Sigmoid colon (tissue), 7 donors: Measurements from ENCODE around the gene LEKR1. TPM values are rescaled to one million over a fixed set of nuclear protein-coding genes. Genes with fewer than 3 reads are reported as not detected.

ENCODE experiments used
- DNase-seq: peaks from one replicate; pipeline ENCODE4 v3.0.0-alpha.2; 2019
- H3K27ac ChIP-seq, 4 donors: fragments of 200-600 bp; sonication (generic); one replicate each; pipeline ENCODE4 v1.5.1; 2016 to 2019; ENCODE audit warnings: mild to moderate bottlenecking in 1 of 4
- H3K27me3 ChIP-seq, 3 donors: fragments of 200-600 bp; sonication (generic); one replicate each; pipeline ENCODE4 v1.5.1; 2019; ENCODE audit warnings: mild to moderate bottlenecking in 1 of 3
- H3K36me3 ChIP-seq, 4 donors: fragments of 200-600 bp; sonication (generic); one replicate each; pipeline ENCODE4 v1.5.1; 2016 to 2019
- H3K4me1 ChIP-seq, 4 donors: fragments of 200-600 bp; sonication (generic); one replicate each; pipeline ENCODE4 v1.5.1; 2017 to 2019
- H3K4me3 ChIP-seq, 4 donors: fragments of 200-600 bp; sonication (generic); one replicate each; pipeline ENCODE4 v1.5.1; 2017 to 2019; ENCODE audit warnings: mild to moderate bottlenecking in 2 of 4, moderate library complexity in 1 of 4
- H3K9me3 ChIP-seq, 4 donors: fragments of 200-600 bp in 3 of 4; sonication (generic) in 3 of 4; one replicate each; pipeline versions ENCODE4 v1.5.1 to v1.6.1; 2013 to 2019
- EP300 ChIP-seq, 4 donors: sonication (generic); formaldehyde crosslinking; IDR thresholded peaks; one replicate each; pipeline ENCODE4 v1.6.1; 2017; ENCODE audit warnings: antibody characterized with exemption in 4 of 4
- POLR2A ChIP-seq, 2 donors: fragments of 450-650 bp; IDR thresholded peaks; one replicate each; pipeline ENCODE4 v1.6.1; 2016; ENCODE audit warnings: antibody characterized with exemption in 2 of 2, mild to moderate bottlenecking in 2 of 2, moderate library complexity in 2 of 2
- POLR2AphosphoS5 ChIP-seq, 4 donors: sonication (generic); formaldehyde crosslinking; IDR thresholded peaks; one replicate each; pipeline ENCODE4 v1.6.1; 2017; ENCODE audit warnings: antibody characterized with exemption in 4 of 4
- WGBS, 2 donors: extraction: QIAGEN DNeasy Blood & Tissue Kit; methylation state at CpG; one replicate each; pipeline ENCODE4 v1.1.7; 2013; 5-methylcytosine and 5-hydroxymethylcytosine counted together
- intact Hi-C: fragments of 100-400 bp; cut with DNase I; formaldehyde crosslinking; loops from one replicate; pipeline ENCODE4 v1.15.1; 2023
- polyA plus RNA-seq, 3 donors: library from polyadenylated mRNA; stranded (reverse); fragments of 200-250 nt; gene quantifications; one replicate each; pipeline ENCODE4 v1.2.3, GENCODE V29; 2013
- total RNA-seq, 4 donors: library from RNA; depleted of rRNA; stranded (reverse); fragments of >200 nt; gene quantifications; one replicate each; pipeline ENCODE4 v1.1.0, GENCODE V29; 2016
- TF ChIP-seq, protein P1 (sequence below), 4 experiments: fragments of 450-650 bp in 3 of 4; fragments of 200-600 bp in 1 of 4; IDR thresholded peaks; one replicate each; pipeline ENCODE4 v1.5.1; 2016 to 2019; ENCODE audit warnings: antibody characterized with exemption in 4 of 4, mild to moderate bottlenecking in 3 of 4, moderate library complexity in 2 of 4
- donor health status: healthy with polysubstance abuse.
- donor health status: Bipolar disorder and iron deficiency.
- donor health status: healthy.

Gene LEKR1
- total RNA-seq (1 to 10 TPM in 1 of 4 donors, under 1 TPM in 2, not detected in 1; 0.36 to 1.7 (median 0.68) TPM), polyA plus RNA-seq (1 to 10 TPM in 1 of 3 donors, under 1 TPM in 2; 0.60 to 1.4 (median 0.71) TPM)

DNA sequence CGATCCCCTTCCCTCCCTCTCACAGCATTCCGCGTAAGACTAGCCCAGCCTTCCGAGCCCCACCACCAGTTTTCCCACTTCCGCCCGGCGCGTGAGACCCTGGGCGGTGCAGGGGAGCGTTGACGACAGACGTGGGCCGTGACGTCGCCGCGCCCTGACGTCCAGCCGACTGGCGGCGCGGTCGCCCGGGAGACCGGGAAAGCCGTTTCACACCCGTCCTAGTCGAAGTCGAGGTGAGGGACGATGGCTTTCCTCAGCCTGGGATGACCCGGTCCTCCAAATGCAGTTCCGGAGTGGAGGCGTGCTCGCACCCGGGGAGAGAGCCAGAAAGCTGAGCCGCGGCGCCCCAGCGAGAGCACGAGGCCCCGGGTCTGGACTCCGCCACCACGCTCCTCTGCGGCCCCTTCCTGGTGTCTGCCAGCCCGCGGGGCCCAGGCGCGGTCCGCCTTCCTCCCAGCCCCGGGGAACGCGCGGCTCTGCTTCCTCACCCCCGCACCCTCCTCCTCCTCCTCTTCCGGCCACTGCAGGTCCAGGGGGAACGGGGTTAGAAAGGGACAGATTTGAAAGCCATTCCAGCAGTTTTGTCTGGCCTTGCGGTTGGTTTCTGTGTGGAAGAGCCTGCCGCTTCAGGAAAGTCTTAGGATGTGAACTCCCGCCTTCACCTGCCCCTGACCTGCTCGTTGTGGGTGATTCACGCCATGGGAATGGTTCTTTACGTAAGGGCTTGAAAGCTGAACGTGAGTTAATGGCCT lies at the start of gene LEKR1:
Gene LEKR1, plus strand, starts transcription at position 210 of the 752 bp plus-strand sequence. CDS start 2,977 bp downstream, outside the sequence.
- DNase-seq: peak; percentile 92

GRCh38 chr3:156776871-156777270 lies 49.3 kb upstream of the LEKR1 start:
- H3K4me1 ChIP-seq: peaks cover 0 to 15% (median 2%) of the 10 kb centered on the region in 4 donors

More for the DNA sequence above, at the start of gene LEKR1:
- H3K27ac ChIP-seq: peak within 1 kb of the TSS; percentile 80 to 91 (median 84)
- intact Hi-C loops: loop anchor here (5.0 to 10.0 kb wide), 2 partner anchors 251 to 682 kb away; no protein-coding TSS in a partner anchor
- no peaks in the 10 kb centered on the region for H3K27me3 ChIP-seq
- H3K9me3 ChIP-seq: no peaks in the 10 kb centered on the region
- H3K4me1 ChIP-seq: peaks cover 0 to 4% (median 0%) of the 10 kb centered on the region in 4 donors
- 0% methylated on average over 63 of the region's 63 CpGs for WGBS, 2 donors
- TF ChIP-seq POLR2A (IDR thresholded peaks at IDR 0.05): peak; percentile 49 to 78
- peak; percentile 87 to 92 (median 89) for TF ChIP-seq POLR2AphosphoS5 (IDR thresholded peaks at IDR 0.05)
- TF ChIP-seq, protein P1, sequence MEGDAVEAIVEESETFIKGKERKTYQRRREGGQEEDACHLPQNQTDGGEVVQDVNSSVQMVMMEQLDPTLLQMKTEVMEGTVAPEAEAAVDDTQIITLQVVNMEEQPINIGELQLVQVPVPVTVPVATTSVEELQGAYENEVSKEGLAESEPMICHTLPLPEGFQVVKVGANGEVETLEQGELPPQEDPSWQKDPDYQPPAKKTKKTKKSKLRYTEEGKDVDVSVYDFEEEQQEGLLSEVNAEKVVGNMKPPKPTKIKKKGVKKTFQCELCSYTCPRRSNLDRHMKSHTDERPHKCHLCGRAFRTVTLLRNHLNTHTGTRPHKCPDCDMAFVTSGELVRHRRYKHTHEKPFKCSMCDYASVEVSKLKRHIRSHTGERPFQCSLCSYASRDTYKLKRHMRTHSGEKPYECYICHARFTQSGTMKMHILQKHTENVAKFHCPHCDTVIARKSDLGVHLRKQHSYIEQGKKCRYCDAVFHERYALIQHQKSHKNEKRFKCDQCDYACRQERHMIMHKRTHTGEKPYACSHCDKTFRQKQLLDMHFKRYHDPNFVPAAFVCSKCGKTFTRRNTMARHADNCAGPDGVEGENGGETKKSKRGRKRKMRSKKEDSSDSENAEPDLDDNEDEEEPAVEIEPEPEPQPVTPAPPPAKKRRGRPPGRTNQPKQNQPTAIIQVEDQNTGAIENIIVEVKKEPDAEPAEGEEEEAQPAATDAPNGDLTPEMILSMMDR (IDR thresholded peaks at IDR 0.05): no peak
- peak in 2 of 4 donors; percentile 48 to 70 for TF ChIP-seq EP300 (IDR thresholded peaks at IDR 0.05)
- no peaks in the 10 kb centered on the region for H3K36me3 ChIP-seq
- H3K4me3 ChIP-seq: peak within 1 kb of the TSS; percentile 57 to 69 (median 64)

DNA sequence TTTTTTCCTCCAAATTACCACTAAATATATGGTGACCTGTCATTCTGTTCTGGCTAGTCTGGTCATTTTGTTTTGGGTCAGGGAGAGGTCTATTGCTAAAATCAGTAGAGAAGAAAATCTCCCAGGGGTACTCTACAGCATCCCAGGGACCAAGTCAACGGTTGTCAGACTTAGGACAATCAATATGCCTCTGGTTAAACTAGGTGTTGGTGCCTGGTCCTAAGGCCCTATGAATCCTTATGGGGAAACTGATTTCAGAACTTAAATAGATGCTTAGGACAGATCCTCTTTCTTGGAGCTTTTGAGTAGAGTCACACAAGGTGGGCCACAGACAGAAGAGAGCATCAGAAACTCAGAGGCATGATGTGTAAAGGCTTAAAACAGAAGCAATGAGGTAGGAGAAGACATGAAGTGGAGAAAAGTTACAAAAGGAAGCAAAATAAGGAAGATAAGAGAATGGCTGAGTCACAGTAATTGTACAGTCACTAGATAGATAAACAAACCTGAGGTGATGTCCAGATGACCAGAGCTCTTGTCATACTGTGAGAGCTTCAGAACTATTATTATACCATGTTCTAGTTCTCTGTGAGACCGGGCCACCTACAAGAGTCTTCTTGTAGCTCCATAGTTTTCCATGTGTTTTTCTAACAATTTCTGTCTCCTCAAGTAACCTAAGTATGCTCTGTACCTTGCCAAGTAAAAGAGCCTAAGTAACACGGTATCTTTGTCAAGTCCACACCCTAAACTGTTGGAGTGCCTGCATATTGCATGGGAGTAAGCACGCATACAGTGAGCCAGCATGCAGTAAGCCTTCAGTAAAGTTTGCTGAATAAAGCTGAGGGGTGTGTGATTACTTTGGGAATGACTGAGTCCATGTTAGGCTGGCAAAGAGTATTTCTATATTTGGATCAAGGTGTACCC lies 44.6 kb upstream of the LEKR1 start:
- Histone ChIP-seq H3K9me3 (no peaks in the 10 kb centered on the region), H3K4me1 (no peaks in the 10 kb centered on the region), H3K36me3 (no peaks in the 10 kb centered on the region), H3K27me3 (no peaks in the 10 kb centered on the region), H3K27ac (no peak overlapping the region), H3K4me3 (no peak overlapping the region)
- DNase-seq: no peak
- intact Hi-C loops: no loop called here
- no peak for TF ChIP-seq POLR2A (IDR thresholded peaks at IDR 0.05)
- TF ChIP-seq, protein P1 (IDR thresholded peaks at IDR 0.05): no peak
- TF ChIP-seq EP300 (IDR thresholded peaks at IDR 0.05): no peak
- no peak for TF ChIP-seq POLR2AphosphoS5 (IDR thresholded peaks at IDR 0.05)
- WGBS, 2 donors: 60 to 85% methylated on average over 4 of the region's 4 CpGs

More at GRCh38 chr3:156776871-156777270, 49.3 kb upstream of the LEKR1 start:
- H3K9me3 ChIP-seq: no peaks in the 10 kb centered on the region
- intact Hi-C loops: no loop called here
- H3K27me3 ChIP-seq: no peaks in the 10 kb centered on the region
- H3K4me3 ChIP-seq: no peak overlapping the region
- no peaks in the 10 kb centered on the region for H3K36me3 ChIP-seq
- TF ChIP-seq, protein P1 (IDR thresholded peaks at IDR 0.05): no peak
- TF ChIP-seq POLR2A (IDR thresholded peaks at IDR 0.05): no peak
- H3K27ac ChIP-seq: no peak overlapping the region
- DNase-seq: no peak

DNA sequence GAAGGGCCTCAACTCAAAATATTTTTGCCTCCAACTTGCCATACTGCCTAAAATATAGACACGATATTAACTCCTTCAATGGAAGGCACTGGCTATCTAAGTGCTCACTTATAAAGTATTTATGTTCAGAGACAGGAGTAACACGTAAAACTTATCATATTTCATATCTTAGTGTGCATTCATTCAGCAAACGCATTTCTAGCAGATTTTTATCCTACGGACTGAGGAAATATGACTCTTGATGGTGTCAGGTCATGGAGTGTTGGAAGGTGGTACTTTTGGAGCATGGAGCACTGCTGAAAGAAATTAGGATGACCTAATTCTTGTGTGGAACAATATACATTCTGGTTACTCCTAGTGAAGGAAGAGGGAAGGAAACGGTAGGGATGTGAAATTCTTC lies 43.8 kb upstream of the LEKR1 start:
- 93 to 94% methylated on average over 5 of the region's 5 CpGs for WGBS, 2 donors
- intact Hi-C loops: no loop called here

More for the DNA sequence above, 43.8 kb upstream of the LEKR1 start:
- Histone ChIP-seq H3K27ac (no peak overlapping the region), H3K4me3 (no peak overlapping the region), H3K36me3 (no peaks in the 10 kb centered on the region), H3K4me1 (no peaks in the 10 kb centered on the region), H3K9me3 (no peaks in the 10 kb centered on the region), H3K27me3 (no peaks in the 10 kb centered on the region)
- no peak for DNase-seq
- TF ChIP-seq POLR2AphosphoS5 (IDR thresholded peaks at IDR 0.05) (no peak), EP300 (IDR thresholded peaks at IDR 0.05) (no peak), POLR2A (IDR thresholded peaks at IDR 0.05) (no peak)
- TF ChIP-seq, protein P1 (IDR thresholded peaks at IDR 0.05): no peak
